Jurkat, Clone E6-1 (cell line): ENCODE measurements around the gene APOO.
"Not testable (repeated sequence)": the region's sequence is repeated elsewhere in the genome, so short reads cannot be mapped to it uniquely, and the experiment has no call there.

Experiments used
- DNase-seq: peaks from one replicate; pipeline ENCODE4 v3.0.0-alpha.2; 2011; ENCODE audit warnings: low read depth, low spot score
- H3K4me3 ChIP-seq: 2 replicates; pipeline ENCODE4 v1.5.1; 2011; ENCODE audit warnings: mild to moderate bottlenecking, low read length, control low read depth, moderate library complexity

The APOO gene

GRCh38 chrX:23908219-23909004, 674 bp upstream of the APOO start:
- H3K4me3 ChIP-seq: peak overlapping the region; percentile 69
- no peak for DNase-seq

GRCh38 chrX:23907111-23907497, 634 bp downstream of the APOO start:
- H3K4me3 ChIP-seq: peak overlapping the region; percentile 69
- DNase-seq: no peak

- H3K4me3 ChIP-seq: no peak overlapping the region
- no peak for DNase-seq
Measured at GRCh38 chrX:23904096-23904495, 3.6 kb downstream of the APOO start.

- no peak overlapping the region for H3K4me3 ChIP-seq
- no peak for DNase-seq
Measured at GRCh38 chrX:23902419-23902818, 5.3 kb downstream of the APOO start.

GRCh38 chrX:23901805-23902204, 5.9 kb downstream of the APOO start:
- H3K4me3 ChIP-seq: no peak overlapping the region
- DNase-seq: peak; percentile 54

- no peak overlapping the region for H3K4me3 ChIP-seq
- no peak for DNase-seq
Measured at GRCh38 chrX:23901060-23901459, 6.7 kb downstream of the APOO start.

GRCh38 chrX:23900220-23900797, 7.4 kb downstream of the APOO start:
- no peak for DNase-seq
- H3K4me3 ChIP-seq: no peak overlapping the region

- DNase-seq: no peak
Measured at GRCh38 chrX:23898412-23898959, 9.3 kb downstream of the APOO start.

GRCh38 chrX:23896981-23897380, 10.8 kb downstream of the APOO start:
- no peak for DNase-seq
- no peak overlapping the region for H3K4me3 ChIP-seq

More at GRCh38 chrX:23898412-23898959, 9.3 kb downstream of the APOO start:
- H3K4me3 ChIP-seq: no peak overlapping the region

GRCh38 chrX:23896539-23896938, 11.2 kb downstream of the APOO start:
- not testable (repeated sequence) for DNase-seq, H3K4me3 ChIP-seq

- not testable (repeated sequence) for H3K4me3 ChIP-seq, DNase-seq
Measured at GRCh38 chrX:23894993-23895392, 12.7 kb downstream of the APOO start.

GRCh38 chrX:23890933-23891332, 16.8 kb downstream of the APOO start:
- no peak for DNase-seq
- no peak overlapping the region for H3K4me3 ChIP-seq

GRCh38 chrX:23888887-23889501, 18.7 kb downstream of the APOO start:
- DNase-seq: no peak
- no peak overlapping the region for H3K4me3 ChIP-seq

- H3K4me3 ChIP-seq: no peak overlapping the region
- no peak for DNase-seq
Measured at GRCh38 chrX:23887918-23888317, 19.8 kb downstream of the APOO start.

GRCh38 chrX:23887451-23887850, 20.3 kb downstream of the APOO start:
- no peak for DNase-seq

GRCh38 chrX:23885803-23886202, 21.9 kb downstream of the APOO start:
- no peak overlapping the region for H3K4me3 ChIP-seq
- no peak for DNase-seq

More at GRCh38 chrX:23887451-23887850, 20.3 kb downstream of the APOO start:
- H3K4me3 ChIP-seq: no peak overlapping the region

- DNase-seq: no peak
- H3K4me3 ChIP-seq: no peak overlapping the region
Measured at GRCh38 chrX:23884427-23885024, 23.2 kb downstream of the APOO start.

- no peak for DNase-seq
- H3K4me3 ChIP-seq: no peak overlapping the region
Measured at GRCh38 chrX:23883737-23884354, 23.9 kb downstream of the APOO start.

- H3K4me3 ChIP-seq: no peak overlapping the region
- DNase-seq: no peak
Measured at GRCh38 chrX:23879380-23880090, 28.2 kb downstream of the APOO start.
